ENCODE data around the gene EDARADD. TPM values are rescaled to one million over a fixed set of nuclear protein-coding genes. Genes with fewer than 3 reads are reported as not detected.

Gene EDARADD
- polyA plus RNA-seq, 1 donor (not counting 4 experiments of a cell fraction or from before 2014, with no cell fraction given): 12.3 TPM

GRCh38 chr1:236425031-236425663, 31.1 kb downstream of the EDARADD start:
- Histone ChIP-seq H3K9ac (ENCODE audit: control insufficient read depth, extremely low read depth, insufficient read depth, low read length) (no peak overlapping the region), H3K4me2 (ENCODE audit: control insufficient read depth, extremely low read depth, insufficient read depth, low read depth, low read length) (no peak overlapping the region), H3K4me1 (ENCODE audit: control insufficient read depth, extremely low read depth, insufficient read depth, low read length) (no peaks in the 10 kb centered on the region), H3K9me1 (ENCODE audit: control insufficient read depth, extremely low read depth, insufficient read depth, low read length) (no peaks in the 10 kb centered on the region), H3K79me2 (ENCODE audit: control insufficient read depth, insufficient read depth, low read length) (no peaks in the 10 kb centered on the region), H3K36me3 (ENCODE audit: control insufficient read depth in 2 of 2, extremely low read depth in 1 of 2, insufficient read depth in 2 of 2, low read length in 2 of 2) (no peaks in the 10 kb centered on the region), H3K4me3 (ENCODE audit: control insufficient read depth in 2 of 3, extremely low read depth in 1 of 3, insufficient read depth in 2 of 3, low read depth in 1 of 3, low read length in 3 of 3) (no peak overlapping the region), H4K20me1 (ENCODE audit: control insufficient read depth, extremely low read depth, insufficient read depth, low read length) (no peaks in the 10 kb centered on the region), H3K27ac (ENCODE audit: control insufficient read depth, insufficient read depth, low read length) (no peak overlapping the region), H3K27me3 (ENCODE audit: control insufficient read depth, extremely low read depth, insufficient read depth, low read length) (no peaks in the 10 kb centered on the region), H3K9me3 (ENCODE audit: control insufficient read depth, low read depth, low read length) (no peaks in the 10 kb centered on the region), H2AFZ (ENCODE audit: control insufficient read depth, low read length) (no peak overlapping the region)
- dilution Hi-C loops (cut with MboI; ENCODE audit: extremely low pct_ligation_motif_present, low sequenced_read_pairs): no loop called here
- DNase-seq (ENCODE audit: low read depth, low spot score) (no peak), FAIRE-seq (no peak)
- TF ChIP-seq, protein P1, sequence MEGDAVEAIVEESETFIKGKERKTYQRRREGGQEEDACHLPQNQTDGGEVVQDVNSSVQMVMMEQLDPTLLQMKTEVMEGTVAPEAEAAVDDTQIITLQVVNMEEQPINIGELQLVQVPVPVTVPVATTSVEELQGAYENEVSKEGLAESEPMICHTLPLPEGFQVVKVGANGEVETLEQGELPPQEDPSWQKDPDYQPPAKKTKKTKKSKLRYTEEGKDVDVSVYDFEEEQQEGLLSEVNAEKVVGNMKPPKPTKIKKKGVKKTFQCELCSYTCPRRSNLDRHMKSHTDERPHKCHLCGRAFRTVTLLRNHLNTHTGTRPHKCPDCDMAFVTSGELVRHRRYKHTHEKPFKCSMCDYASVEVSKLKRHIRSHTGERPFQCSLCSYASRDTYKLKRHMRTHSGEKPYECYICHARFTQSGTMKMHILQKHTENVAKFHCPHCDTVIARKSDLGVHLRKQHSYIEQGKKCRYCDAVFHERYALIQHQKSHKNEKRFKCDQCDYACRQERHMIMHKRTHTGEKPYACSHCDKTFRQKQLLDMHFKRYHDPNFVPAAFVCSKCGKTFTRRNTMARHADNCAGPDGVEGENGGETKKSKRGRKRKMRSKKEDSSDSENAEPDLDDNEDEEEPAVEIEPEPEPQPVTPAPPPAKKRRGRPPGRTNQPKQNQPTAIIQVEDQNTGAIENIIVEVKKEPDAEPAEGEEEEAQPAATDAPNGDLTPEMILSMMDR (optimal IDR thresholded peaks at IDR 0.05 in 1 of 3, IDR thresholded peaks at IDR 0.05 in 1 of 3, conservative IDR thresholded peaks at IDR 0.05 in 1 of 3; ENCODE audit: extremely low read depth in 1 of 3, insufficient read depth in 2 of 3, low read length in 3 of 3): no peak
- TF ChIP-seq EZH2 (IDR thresholded peaks at IDR 0.05; ENCODE audit: low read length): no peak

DNA sequence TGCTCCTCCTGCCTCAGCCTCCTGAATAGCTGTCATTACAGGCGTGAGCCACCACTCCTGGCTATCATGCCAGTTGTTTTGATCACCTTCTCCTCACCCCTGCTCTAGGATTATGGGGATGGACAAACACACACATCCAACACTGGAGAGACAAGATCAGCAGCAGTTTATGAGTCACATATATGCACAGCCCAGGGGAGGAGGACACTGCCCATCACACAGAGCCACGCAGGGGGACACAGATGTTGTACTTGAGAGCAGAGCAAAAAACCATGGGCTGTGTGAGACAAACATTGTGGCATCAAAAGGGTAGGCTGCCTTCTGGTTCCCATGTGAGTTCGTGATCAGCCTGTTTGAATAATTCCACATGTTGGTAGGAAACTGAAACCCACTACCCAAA, 32.1 kb downstream of the EDARADD start:
- Histone ChIP-seq H3K9ac (ENCODE audit: control insufficient read depth, extremely low read depth, insufficient read depth, low read length) (no peak overlapping the region), H4K20me1 (ENCODE audit: control insufficient read depth, extremely low read depth, insufficient read depth, low read length) (no peaks in the 10 kb centered on the region), H3K36me3 (ENCODE audit: control insufficient read depth in 2 of 2, extremely low read depth in 1 of 2, insufficient read depth in 2 of 2, low read length in 2 of 2) (no peaks in the 10 kb centered on the region), H3K27me3 (ENCODE audit: control insufficient read depth, extremely low read depth, insufficient read depth, low read length) (no peaks in the 10 kb centered on the region), H3K4me2 (ENCODE audit: control insufficient read depth, extremely low read depth, insufficient read depth, low read depth, low read length) (no peak overlapping the region), H2AFZ (ENCODE audit: control insufficient read depth, low read length) (no peak overlapping the region), H3K4me3 (ENCODE audit: control insufficient read depth in 2 of 3, extremely low read depth in 1 of 3, insufficient read depth in 2 of 3, low read depth in 1 of 3, low read length in 3 of 3) (no peak overlapping the region), H3K4me1 (ENCODE audit: control insufficient read depth, extremely low read depth, insufficient read depth, low read length) (no peaks in the 10 kb centered on the region), H3K9me3 (ENCODE audit: control insufficient read depth, low read depth, low read length) (no peaks in the 10 kb centered on the region), H3K27ac (ENCODE audit: control insufficient read depth, insufficient read depth, low read length) (no peak overlapping the region), H3K79me2 (ENCODE audit: control insufficient read depth, insufficient read depth, low read length) (no peaks in the 10 kb centered on the region), H3K9me1 (ENCODE audit: control insufficient read depth, extremely low read depth, insufficient read depth, low read length) (no peaks in the 10 kb centered on the region)
- DNase-seq (ENCODE audit: low read depth, low spot score) (no peak), FAIRE-seq (no peak)
- TF ChIP-seq, protein P1 (optimal IDR thresholded peaks at IDR 0.05 in 1 of 3, IDR thresholded peaks at IDR 0.05 in 1 of 3, conservative IDR thresholded peaks at IDR 0.05 in 1 of 3; ENCODE audit: extremely low read depth in 1 of 3, insufficient read depth in 2 of 3, low read length in 3 of 3): no peak
- no peak for TF ChIP-seq EZH2 (IDR thresholded peaks at IDR 0.05; ENCODE audit: low read length)
- dilution Hi-C loops (cut with MboI; ENCODE audit: extremely low pct_ligation_motif_present, low sequenced_read_pairs): no loop called here

Measured in keratinocyte (primary cell).